Limb (tissue), 2 donors: Measurements from ENCODE around the gene ZNF217.
"Not testable (repeated sequence)": the region's sequence is repeated elsewhere in the genome, so short reads cannot be mapped to it uniquely, and the experiment has no call there.

Experiments used
- DNase-seq, 2 donors: peaks; one replicate each; pipeline ENCODE4 v3.0.0-alpha.2; 2016; ENCODE audit errors: extremely low spot score in 2 of 2

ZNF217 gene

GRCh38 chr20:53622247-53623133 is 28.9 kb upstream of the ZNF217 start:
- DNase-seq = no peak

GRCh38 chr20:53621482-53622246 is 28.0 kb upstream of the ZNF217 start:
- DNase-seq = peak; percentile 53 to 72

- DNase-seq = not testable (repeated sequence)
Measured at GRCh38 chr20:53618490-53619000, 24.9 kb upstream of the ZNF217 start.

- no peak for DNase-seq
Measured at GRCh38 chr20:53617791-53618489, 24.3 kb upstream of the ZNF217 start.

- DNase-seq = not testable (repeated sequence)
Measured at GRCh38 chr20:53616489-53616888, 22.9 kb upstream of the ZNF217 start.

- no peak for DNase-seq
Measured at GRCh38 chr20:53613748-53614147, 20.1 kb upstream of the ZNF217 start.

GRCh38 chr20:53612289-53612688 is 18.6 kb upstream of the ZNF217 start:
- DNase-seq = not testable (repeated sequence)

- DNase-seq = peak in 1 of 2 donors; percentile 64
Measured at GRCh38 chr20:53611449-53611894, 17.8 kb upstream of the ZNF217 start.

GRCh38 chr20:53609491-53610445 is 16.1 kb upstream of the ZNF217 start:
- DNase-seq = no peak

- no peak for DNase-seq
Measured at GRCh38 chr20:53608456-53609452, 15.1 kb upstream of the ZNF217 start.

- DNase-seq = no peak
Measured at GRCh38 chr20:53608071-53608455, 14.4 kb upstream of the ZNF217 start.

GRCh38 chr20:53606364-53606985 is 12.8 kb upstream of the ZNF217 start:
- DNase-seq = no peak

- DNase-seq = not testable (repeated sequence)
Measured at GRCh38 chr20:53605401-53605800, 11.8 kb upstream of the ZNF217 start.

- not testable (repeated sequence) for DNase-seq
Measured at GRCh38 chr20:53604846-53605245, 11.2 kb upstream of the ZNF217 start.

GRCh38 chr20:53602661-53603060 is 9.0 kb upstream of the ZNF217 start:
- DNase-seq = no peak

GRCh38 chr20:53599910-53600632 is 6.4 kb upstream of the ZNF217 start:
- DNase-seq = no peak

- no peak for DNase-seq
Measured at GRCh38 chr20:53599378-53599777, 5.7 kb upstream of the ZNF217 start.

GRCh38 chr20:53599044-53599362 is 5.4 kb upstream of the ZNF217 start:
- no peak for DNase-seq
